ENCODE data around the gene MCM10.

DNA sequence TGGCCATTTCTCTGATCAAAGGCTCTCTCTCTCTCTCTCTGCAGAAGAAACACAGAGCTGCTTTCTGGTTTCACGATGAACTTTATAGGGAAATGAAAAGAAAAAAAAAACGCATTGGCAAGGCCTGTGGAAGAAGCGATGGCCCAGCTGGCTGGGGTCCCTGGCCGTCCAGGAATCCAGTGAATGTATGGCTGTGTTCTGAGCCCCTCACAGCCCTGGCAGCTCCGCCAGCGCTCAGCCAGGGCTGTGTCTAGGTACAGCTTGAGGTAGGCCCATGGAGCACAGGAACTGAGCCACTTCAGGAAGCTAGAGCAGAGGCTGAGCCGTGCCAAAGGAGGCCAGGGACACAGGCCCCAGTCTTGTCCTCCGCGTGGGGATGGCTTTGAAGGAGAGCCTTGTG lies 85.9 kb downstream of the MCM10 start:
- TF ChIP-seq, protein P1, sequence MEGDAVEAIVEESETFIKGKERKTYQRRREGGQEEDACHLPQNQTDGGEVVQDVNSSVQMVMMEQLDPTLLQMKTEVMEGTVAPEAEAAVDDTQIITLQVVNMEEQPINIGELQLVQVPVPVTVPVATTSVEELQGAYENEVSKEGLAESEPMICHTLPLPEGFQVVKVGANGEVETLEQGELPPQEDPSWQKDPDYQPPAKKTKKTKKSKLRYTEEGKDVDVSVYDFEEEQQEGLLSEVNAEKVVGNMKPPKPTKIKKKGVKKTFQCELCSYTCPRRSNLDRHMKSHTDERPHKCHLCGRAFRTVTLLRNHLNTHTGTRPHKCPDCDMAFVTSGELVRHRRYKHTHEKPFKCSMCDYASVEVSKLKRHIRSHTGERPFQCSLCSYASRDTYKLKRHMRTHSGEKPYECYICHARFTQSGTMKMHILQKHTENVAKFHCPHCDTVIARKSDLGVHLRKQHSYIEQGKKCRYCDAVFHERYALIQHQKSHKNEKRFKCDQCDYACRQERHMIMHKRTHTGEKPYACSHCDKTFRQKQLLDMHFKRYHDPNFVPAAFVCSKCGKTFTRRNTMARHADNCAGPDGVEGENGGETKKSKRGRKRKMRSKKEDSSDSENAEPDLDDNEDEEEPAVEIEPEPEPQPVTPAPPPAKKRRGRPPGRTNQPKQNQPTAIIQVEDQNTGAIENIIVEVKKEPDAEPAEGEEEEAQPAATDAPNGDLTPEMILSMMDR (IDR thresholded peaks at IDR 0.05; ENCODE audit: low read depth, low read length): no peak
- no peak for TF ChIP-seq EZH2phosphoT487 (IDR thresholded peaks at IDR 0.05; ENCODE audit: low read depth)
